Kidney (tissue), 14 donors: ENCODE measurements around the gene PAXIP1. TPM values are rescaled to one million over a fixed set of nuclear protein-coding genes. Genes with fewer than 3 reads are reported as not detected.

Experiments used
- DNase-seq, 5 donors: peaks; one replicate each; pipeline ENCODE4 v3.0.0-alpha.2; 2013 to 2020
- FAIRE-seq: peaks from 2 replicates; lab custom pipeline; 2012; peaks lifted over from hg19 to GRCh38; lab: Jason Lieb, UNC
- H3K27ac ChIP-seq, 2 donors: one replicate each; pipeline ENCODE4 v1.7.0; 2013; ENCODE audit warnings: low read depth in 2 of 2, low read length in 2 of 2, inconsistent platforms in 1 of 2
- H3K27me3 ChIP-seq: one replicate; pipeline ENCODE4 v1.7.1; 2013; ENCODE audit warnings: low read length, inconsistent platforms; ENCODE audit not compliant: control insufficient read depth, insufficient read depth
- H3K36me3 ChIP-seq, 3 donors: one replicate each; pipeline versions ENCODE4 v1.7.0 to v1.7.1; 2013; ENCODE audit warnings: low read length in 3 of 3, control low read depth in 1 of 3, inconsistent platforms in 1 of 3; ENCODE audit not compliant: insufficient read depth in 3 of 3, control insufficient read depth in 2 of 3
- H3K4me1 ChIP-seq, 3 donors: one replicate each; pipeline versions ENCODE4 v1.7.0 to v1.7.1; 2013; ENCODE audit warnings: low read length in 3 of 3, inconsistent platforms in 1 of 3, low read depth in 1 of 3; ENCODE audit not compliant: control insufficient read depth in 2 of 3, insufficient read depth in 2 of 3
- H3K4me3 ChIP-seq, 3 donors: one replicate each; pipeline versions ENCODE4 v1.7.0 to v1.8.1; 2013; ENCODE audit warnings: low read length in 3 of 3, control low read depth in 1 of 3, inconsistent platforms in 1 of 3
- H3K9ac ChIP-seq, 3 donors: one replicate each; pipeline versions ENCODE4 v1.7.0 to v1.7.1; 2013; ENCODE audit warnings: low read length in 3 of 3, control low read depth in 1 of 3, inconsistent platforms in 1 of 3
- H3K9me3 ChIP-seq, 3 donors: one replicate each; pipeline versions ENCODE4 v1.7.0 to v1.7.1; 2013; ENCODE audit warnings: low read length in 3 of 3, control low read depth in 1 of 3, inconsistent platforms in 1 of 3; ENCODE audit not compliant: control insufficient read depth in 2 of 3, insufficient read depth in 1 of 3
- CTCF ChIP-seq: IDR thresholded peaks from 3 replicates; pipeline ENCODE4 v1.5.1; 2012; ENCODE audit warnings: mild to moderate bottlenecking, moderate library complexity, borderline replicate concordance; ENCODE audit not compliant: insufficient read depth; ENCODE audit errors: extremely low read depth
- intact Hi-C: fragments of 100-400 bp; cut with DNase I; formaldehyde crosslinking; loops from one replicate; pipeline ENCODE4 v1.11.1; 2022
- polyA plus RNA-seq: library from polyadenylated mRNA; stranded (reverse); fragments of 350-450 nt; fragmentation: Illumina TruSeq; extraction: RNeasy Lipid Tissue Mini Kit (QIAGEN cat#74804); gene quantifications from one replicate; pipeline ENCODE4 v1.2.3, GENCODE V29; 2014; ENCODE audit warnings: low read depth, low replicate concordance; ENCODE audit not compliant: insufficient read depth
- total RNA-seq: library from RNA; stranded (reverse); fragmentation: NEBNext Ultra II Directional; extraction: Animal tissue kit (Norgen Biotek cat#: 25700); gene quantifications from one replicate; pipeline ENCODE4 v1.2.1, GENCODE V29; 2021
- donor health status: control.
- donor health status: control.
- donor health status: control.
- donor health status: control.
- donor health status: control.
- donor health status: DM: yes; HTN: yes; CAD: no.
- donor health status: Normal renal cell carcinoma (clear cell type).

Gene PAXIP1
- total and polyA plus RNA-seq, 2 donors from 2014 or later = 3.9 to 10.7 TPM

GRCh38 chr7:154987571-154987970 lies 15.4 kb downstream of the PAXIP1 start:
- Histone ChIP-seq H3K27ac (no peak overlapping the region), H3K9ac (no peak overlapping the region), H3K9me3 (no peaks in the 10 kb centered on the region), H3K4me3 (no peak overlapping the region), H3K27me3 (no peaks in the 10 kb centered on the region), H3K36me3 (peaks cover 2 to 12% (median 3%) of the 10 kb centered on the region in 3 donors), H3K4me1 (no peaks in the 10 kb centered on the region)
- intact Hi-C loops = no loop called here
- FAIRE-seq (no peak), DNase-seq (no peak)
- no peak for TF ChIP-seq CTCF

- Histone ChIP-seq H3K4me1 (no peaks in the 10 kb centered on the region), H3K36me3 (peaks cover 2 to 8% (median 3%) of the 10 kb centered on the region in 3 donors), H3K27me3 (no peaks in the 10 kb centered on the region), H3K9me3 (no peaks in the 10 kb centered on the region), H3K27ac (no peak overlapping the region), H3K4me3 (no peak overlapping the region), H3K9ac (no peak overlapping the region)
- TF ChIP-seq CTCF = no peak
- intact Hi-C loops = no loop called here
- DNase-seq (no peak), FAIRE-seq (no peak)
Measured at GRCh38 chr7:154986200-154986945, 16.6 kb downstream of the PAXIP1 start.

- Histone ChIP-seq H3K4me3 (no peak overlapping the region), H3K27ac (no peak overlapping the region), H3K4me1 (no peaks in the 10 kb centered on the region), H3K9me3 (no peaks in the 10 kb centered on the region), H3K27me3 (no peaks in the 10 kb centered on the region), H3K36me3 (peaks cover 0 to 3% (median 2%) of the 10 kb centered on the region in 3 donors), H3K9ac (no peak overlapping the region)
- DNase-seq = peak in 2 of 5 donors; percentile 12 to 16
- no peak for TF ChIP-seq CTCF
- intact Hi-C loops = no loop called here
- no peak for FAIRE-seq
Measured at GRCh38 chr7:154985230-154985629, 17.7 kb downstream of the PAXIP1 start.
